HEK293 (cell line): ENCODE results near the gene AATK.
A peak's percentile ranks its signal among the peaks of the same experiment; 100 is the strongest.

Source experiments
- BCL11A ChIP-seq: fragments of 450-650 bp; formaldehyde crosslinking; IDR thresholded peaks from 2 replicates; pipeline ENCODE4 v1.5.1; 2016; ENCODE audit warnings: low read depth, missing biosample characterization, missing genetic modification characterization
- CTCF ChIP-seq: fragments of 450-650 bp; formaldehyde crosslinking; IDR thresholded peaks from 2 replicates; pipeline ENCODE4 v1.5.1; 2016; ENCODE audit warnings: missing biosample characterization, missing genetic modification characterization
- EGR2 ChIP-seq: fragments of 450-650 bp; formaldehyde crosslinking; IDR thresholded peaks from 2 replicates; pipeline ENCODE4 v1.5.1; 2016; ENCODE audit warnings: low read depth, missing biosample characterization, missing genetic modification characterization
- GLIS2 ChIP-seq: fragments of 450-650 bp; formaldehyde crosslinking; IDR thresholded peaks from 2 replicates; pipeline ENCODE4 v1.5.1; 2016; ENCODE audit warnings: missing biosample characterization, missing genetic modification characterization
- INSM2 ChIP-seq: fragments of 450-650 bp; formaldehyde crosslinking; IDR thresholded peaks from 2 replicates; pipeline ENCODE4 v1.5.1; 2016; ENCODE audit warnings: missing biosample characterization, missing genetic modification characterization
- KLF1 ChIP-seq: fragments of 450-650 bp; formaldehyde crosslinking; IDR thresholded peaks from 2 replicates; pipeline ENCODE4 v1.5.1; 2016; ENCODE audit warnings: missing biosample characterization, missing genetic modification characterization
- KLF7 ChIP-seq: fragments of 450-650 bp; formaldehyde crosslinking; IDR thresholded peaks from 2 replicates; pipeline ENCODE4 v1.5.1; 2016; ENCODE audit warnings: missing biosample characterization, missing genetic modification characterization, borderline replicate concordance
- KLF9 ChIP-seq: fragments of 450-650 bp; formaldehyde crosslinking; IDR thresholded peaks from 2 replicates; pipeline ENCODE4 v1.5.1; 2016; ENCODE audit warnings: missing biosample characterization, missing genetic modification characterization, low read depth
- PATZ1 ChIP-seq: fragments of 450-650 bp; formaldehyde crosslinking; IDR thresholded peaks from 2 replicates; pipeline ENCODE4 v1.5.1; 2016; ENCODE audit warnings: missing biosample characterization, missing genetic modification characterization
- SCRT1 ChIP-seq: fragments of 450-650 bp; formaldehyde crosslinking; IDR thresholded peaks from 2 replicates; pipeline ENCODE4 v1.5.1; 2016; ENCODE audit warnings: missing biosample characterization, missing genetic modification characterization, borderline replicate concordance
- SP2 ChIP-seq: fragments of 450-650 bp; formaldehyde crosslinking; IDR thresholded peaks from 2 replicates; pipeline ENCODE4 v1.5.1; 2016; ENCODE audit warnings: missing biosample characterization, missing genetic modification characterization
- SP3 ChIP-seq: fragments of 450-650 bp; formaldehyde crosslinking; IDR thresholded peaks from 2 replicates; pipeline ENCODE4 v1.5.1; 2016; ENCODE audit warnings: missing biosample characterization, missing genetic modification characterization
- ZBTB20 ChIP-seq: fragments of 450-650 bp; formaldehyde crosslinking; IDR thresholded peaks from 2 replicates; pipeline ENCODE4 v1.5.1; 2016; ENCODE audit warnings: missing biosample characterization, missing genetic modification characterization
- ZFHX2 ChIP-seq: fragments of 450-650 bp; formaldehyde crosslinking; conservative IDR thresholded peaks from 2 replicates; pipeline ENCODE4 v1.5.1; 2016; ENCODE audit warnings: missing biosample characterization, missing genetic modification characterization
- ZNF335 ChIP-seq: fragments of 450-650 bp; formaldehyde crosslinking; conservative IDR thresholded peaks from 2 replicates; pipeline ENCODE4 v1.5.1; 2016; ENCODE audit warnings: missing biosample characterization, missing genetic modification characterization
- ZNF394 ChIP-seq: fragments of 450-650 bp; formaldehyde crosslinking; IDR thresholded peaks from 2 replicates; pipeline ENCODE4 v1.5.1; 2016; ENCODE audit warnings: missing biosample characterization, missing genetic modification characterization, mild to moderate bottlenecking, moderate library complexity, borderline replicate concordance
- ZNF510 ChIP-seq: fragments of 450-650 bp; formaldehyde crosslinking; IDR thresholded peaks from 2 replicates; pipeline ENCODE4 v1.5.1; 2018; ENCODE audit warnings: mild to moderate bottlenecking, missing genetic modification characterization, missing biosample characterization; ENCODE audit not compliant: insufficient replicate concordance
- ZNF558 ChIP-seq: fragments of 450-650 bp; formaldehyde crosslinking; IDR thresholded peaks from 2 replicates; pipeline ENCODE4 v1.5.1; 2016; ENCODE audit warnings: missing biosample characterization, missing genetic modification characterization
- ZNF654 ChIP-seq: fragments of 450-650 bp; formaldehyde crosslinking; IDR thresholded peaks from 2 replicates; pipeline ENCODE4 v1.5.1; 2016; ENCODE audit warnings: low read depth, missing biosample characterization, missing genetic modification characterization
- ZNF791 ChIP-seq: fragments of 450-650 bp; formaldehyde crosslinking; IDR thresholded peaks from 2 replicates; pipeline ENCODE4 v1.5.1; 2016; ENCODE audit warnings: missing biosample characterization, missing genetic modification characterization
- ZNF792 ChIP-seq: fragments of 450-650 bp; formaldehyde crosslinking; IDR thresholded peaks from 2 replicates; pipeline ENCODE4 v1.5.1; 2016; ENCODE audit warnings: missing biosample characterization, missing genetic modification characterization
- TF ChIP-seq, protein P1 (sequence below): fragments of 450-650 bp; formaldehyde crosslinking; IDR thresholded peaks from 2 replicates; pipeline ENCODE4 v1.5.1; 2016; ENCODE audit warnings: missing biosample characterization, missing genetic modification characterization, borderline replicate concordance
- TF ChIP-seq, protein P2 (sequence below): fragments of 450-650 bp; formaldehyde crosslinking; IDR thresholded peaks from 2 replicates; pipeline ENCODE4 v1.5.1; 2016; ENCODE audit warnings: missing biosample characterization, missing genetic modification characterization
- TF ChIP-seq, protein P3 (sequence below): fragments of 450-650 bp; formaldehyde crosslinking; IDR thresholded peaks from 2 replicates; pipeline ENCODE4 v1.5.1; 2016; ENCODE audit warnings: missing biosample characterization, missing genetic modification characterization

The AATK gene

GRCh38 chr17:81097134-81097942 lies 68.7 kb downstream of the AATK start (continued):
- TF ChIP-seq, protein P1, sequence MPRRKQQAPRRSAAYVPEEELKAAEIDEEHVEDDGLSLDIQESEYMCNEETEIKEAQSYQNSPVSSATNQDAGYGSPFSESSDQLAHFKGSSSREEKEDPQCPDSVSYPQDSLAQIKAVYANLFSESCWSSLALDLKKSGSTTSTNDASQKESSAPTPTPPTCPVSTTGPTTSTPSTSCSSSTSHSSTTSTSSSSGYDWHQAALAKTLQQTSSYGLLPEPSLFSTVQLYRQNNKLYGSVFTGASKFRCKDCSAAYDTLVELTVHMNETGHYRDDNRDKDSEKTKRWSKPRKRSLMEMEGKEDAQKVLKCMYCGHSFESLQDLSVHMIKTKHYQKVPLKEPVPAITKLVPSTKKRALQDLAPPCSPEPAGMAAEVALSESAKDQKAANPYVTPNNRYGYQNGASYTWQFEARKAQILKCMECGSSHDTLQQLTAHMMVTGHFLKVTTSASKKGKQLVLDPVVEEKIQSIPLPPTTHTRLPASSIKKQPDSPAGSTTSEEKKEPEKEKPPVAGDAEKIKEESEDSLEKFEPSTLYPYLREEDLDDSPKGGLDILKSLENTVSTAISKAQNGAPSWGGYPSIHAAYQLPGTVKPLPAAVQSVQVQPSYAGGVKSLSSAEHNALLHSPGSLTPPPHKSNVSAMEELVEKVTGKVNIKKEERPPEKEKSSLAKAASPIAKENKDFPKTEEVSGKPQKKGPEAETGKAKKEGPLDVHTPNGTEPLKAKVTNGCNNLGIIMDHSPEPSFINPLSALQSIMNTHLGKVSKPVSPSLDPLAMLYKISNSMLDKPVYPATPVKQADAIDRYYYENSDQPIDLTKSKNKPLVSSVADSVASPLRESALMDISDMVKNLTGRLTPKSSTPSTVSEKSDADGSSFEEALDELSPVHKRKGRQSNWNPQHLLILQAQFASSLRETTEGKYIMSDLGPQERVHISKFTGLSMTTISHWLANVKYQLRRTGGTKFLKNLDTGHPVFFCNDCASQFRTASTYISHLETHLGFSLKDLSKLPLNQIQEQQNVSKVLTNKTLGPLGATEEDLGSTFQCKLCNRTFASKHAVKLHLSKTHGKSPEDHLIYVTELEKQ (tag by site-specific recombination), result no peak
- TF ChIP-seq ZNF394 (peak; percentile 95), PATZ1 (tag by site-specific recombination) (peak; percentile 85), ZNF558 (tag by site-specific recombination) (no peak), ZNF335 (tag by site-specific recombination) (0 out of 2 replicates have a peak, but pooled peaks have one; percentile 19), SP2 (tag by site-specific recombination) (peak; percentile 53), KLF7 (tag by site-specific recombination) (0 out of 2 replicates have a peak, but pooled peaks have one; percentile 45), SP3 (tag by site-specific recombination) (peak; percentile 77), ZNF510 (tag by site-specific recombination) (no peak), ZNF791 (tag by site-specific recombination) (no peak), SCRT1 (tag by site-specific recombination) (no peak), INSM2 (tag by site-specific recombination) (no peak), GLIS2 (tag by site-specific recombination) (peak; percentile 92), CTCF (tag by site-specific recombination) (peak; percentile 88), KLF1 (tag by site-specific recombination) (peak; percentile 83), EGR2 (tag by site-specific recombination) (peak; percentile 97), ZNF654 (tag by site-specific recombination) (0 out of 2 replicates have a peak, but pooled peaks have one; percentile 22), ZBTB20 (tag by site-specific recombination) (no peak), BCL11A (tag by site-specific recombination) (0 out of 2 replicates have a peak, but pooled peaks have one; percentile 11), ZNF792 (tag by site-specific recombination) (no peak), KLF9 (tag by site-specific recombination) (peak; percentile 88), ZFHX2 (tag by site-specific recombination) (peak; percentile 99)
- TF ChIP-seq, protein P2, sequence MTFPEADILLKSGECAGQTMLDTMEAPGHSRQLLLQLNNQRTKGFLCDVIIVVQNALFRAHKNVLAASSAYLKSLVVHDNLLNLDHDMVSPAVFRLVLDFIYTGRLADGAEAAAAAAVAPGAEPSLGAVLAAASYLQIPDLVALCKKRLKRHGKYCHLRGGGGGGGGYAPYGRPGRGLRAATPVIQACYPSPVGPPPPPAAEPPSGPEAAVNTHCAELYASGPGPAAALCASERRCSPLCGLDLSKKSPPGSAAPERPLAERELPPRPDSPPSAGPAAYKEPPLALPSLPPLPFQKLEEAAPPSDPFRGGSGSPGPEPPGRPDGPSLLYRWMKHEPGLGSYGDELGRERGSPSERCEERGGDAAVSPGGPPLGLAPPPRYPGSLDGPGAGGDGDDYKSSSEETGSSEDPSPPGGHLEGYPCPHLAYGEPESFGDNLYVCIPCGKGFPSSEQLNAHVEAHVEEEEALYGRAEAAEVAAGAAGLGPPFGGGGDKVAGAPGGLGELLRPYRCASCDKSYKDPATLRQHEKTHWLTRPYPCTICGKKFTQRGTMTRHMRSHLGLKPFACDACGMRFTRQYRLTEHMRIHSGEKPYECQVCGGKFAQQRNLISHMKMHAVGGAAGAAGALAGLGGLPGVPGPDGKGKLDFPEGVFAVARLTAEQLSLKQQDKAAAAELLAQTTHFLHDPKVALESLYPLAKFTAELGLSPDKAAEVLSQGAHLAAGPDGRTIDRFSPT (tag by site-specific recombination), result peak; percentile 87
- TF ChIP-seq, protein P3, sequence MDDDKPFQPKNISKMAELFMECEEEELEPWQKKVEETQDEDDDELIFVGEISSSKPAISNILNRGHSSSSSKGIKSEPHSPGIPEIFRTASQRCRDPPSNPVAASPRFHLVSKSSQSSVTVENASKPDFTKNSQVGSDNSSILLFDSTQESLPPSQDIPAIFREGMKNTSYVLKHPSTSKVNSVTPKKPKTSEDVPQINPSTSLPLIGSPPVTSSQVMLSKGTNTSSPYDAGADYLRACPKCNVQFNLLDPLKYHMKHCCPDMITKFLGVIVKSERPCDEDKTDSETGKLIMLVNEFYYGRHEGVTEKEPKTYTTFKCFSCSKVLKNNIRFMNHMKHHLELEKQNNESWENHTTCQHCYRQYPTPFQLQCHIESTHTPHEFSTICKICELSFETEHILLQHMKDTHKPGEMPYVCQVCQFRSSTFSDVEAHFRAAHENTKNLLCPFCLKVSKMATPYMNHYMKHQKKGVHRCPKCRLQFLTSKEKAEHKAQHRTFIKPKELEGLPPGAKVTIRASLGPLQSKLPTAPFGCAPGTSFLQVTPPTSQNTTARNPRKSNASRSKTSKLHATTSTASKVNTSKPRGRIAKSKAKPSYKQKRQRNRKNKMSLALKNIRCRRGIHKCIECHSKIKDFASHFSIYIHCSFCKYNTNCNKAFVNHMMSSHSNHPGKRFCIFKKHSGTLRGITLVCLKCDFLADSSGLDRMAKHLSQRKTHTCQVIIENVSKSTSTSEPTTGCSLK (tag by site-specific recombination), result no peak
